NCI-H2227 (cell line): Measurements from ENCODE around the gene IFITM1.
"Not testable (repeated sequence)": the region's sequence is repeated elsewhere in the genome, so short reads cannot be mapped to it uniquely, and the experiment has no call there.

Source experiments
- DNase-seq: peaks from one replicate; lab custom pipeline; 2025; ENCODE audit not compliant: unreplicated experiment; lab: John Stamatoyannopoulos, UW

IFITM1 gene

GRCh38 chr11:293852-294661, 19.8 kb upstream of the IFITM1 start:
- DNase-seq = no peak

- no peak for DNase-seq
These were observed 19.1 kb upstream of the IFITM1 start for GRCh38 chr11:294780-295179.

GRCh38 chr11:295351-296170, 18.3 kb upstream of the IFITM1 start:
- no peak for DNase-seq

GRCh38 chr11:296171-297050, 17.4 kb upstream of the IFITM1 start:
- DNase-seq = no peak

- DNase-seq = no peak
These were observed 16.7 kb upstream of the IFITM1 start for GRCh38 chr11:297051-297585.

- DNase-seq = no peak
These were observed 16.0 kb upstream of the IFITM1 start for GRCh38 chr11:297586-298405.

- no peak for DNase-seq
These were observed 15.3 kb upstream of the IFITM1 start for GRCh38 chr11:298406-299065.

- no peak for DNase-seq
These were observed 14.6 kb upstream of the IFITM1 start, which contains the start of gene IFITM5 for GRCh38 chr11:299081-299891. TSS of gene IFITM5 (minus strand) at chr11:299526. CDS start at chr11:299490, 36 bp downstream.

GRCh38 chr11:299951-300735, 13.7 kb upstream of the IFITM1 start:
- no peak for DNase-seq

- DNase-seq = no peak
These were observed 10.5 kb upstream of the IFITM1 start for GRCh38 chr11:303363-303762.

- no peak for DNase-seq
These were observed 9.8 kb upstream of the IFITM1 start for GRCh38 chr11:304061-304506.

- DNase-seq = peak; percentile 67
These were observed 8.7 kb upstream of the IFITM1 start for GRCh38 chr11:304915-305843.

- no peak for DNase-seq
These were observed 8.0 kb upstream of the IFITM1 start for GRCh38 chr11:305844-306211.

GRCh38 chr11:306645-307371, 7.0 kb upstream of the IFITM1 start:
- no peak for DNase-seq

GRCh38 chr11:307766-308708, 5.8 kb upstream of the IFITM1 start, which contains the start of gene IFITM2:
TSS of gene IFITM2 (plus strand) at chr11:307816. CDS start at chr11:308193, 377 bp downstream.
- DNase-seq = not testable (repeated sequence)
